IMR-90 (cell line): ENCODE results near the gene CTDSP2. TPM values are rescaled to one million over a fixed set of nuclear protein-coding genes. Genes with fewer than 3 reads are reported as not detected.

Source experiments
- ATAC-seq: fragments of 200-7000 bp; cut with Tn5 transposase; 2 replicates; pipeline ENCODE4 v1.9.1; 2020; ENCODE audit warnings: low read depth, mild to moderate bottlenecking, moderate library complexity
- BruUV-seq: library from RNA; stranded (reverse); fragments of 400-500 nt; replicated peaks from 2 replicates; lab custom pipeline; 2021; lab: Mats Ljungman, UMichigan
- CTCF ChIA-PET: fragments of 300-600 bp; formaldehyde crosslinking; extraction: SDS; loops from one replicate; lab custom pipeline; 2021; ENCODE audit warnings: antibody characterized with exemption; lab: Yijun Ruan, JAX
- POLR2A ChIA-PET: fragments of 300-600 bp; sonication (Branson Sonifier 250); formaldehyde crosslinking; loops from one replicate; lab custom pipeline; 2022; ENCODE audit warnings: antibody characterized with exemption; ENCODE audit not compliant: unreplicated experiment; lab: Charles Lee
- DNase-seq: peaks from one replicate; pipeline ENCODE4 v3.0.0; 2013
- H2AFZ ChIP-seq: replicated peaks from 2 replicates; pipeline ENCODE3; 2013; ENCODE audit warnings: low read length, mild to moderate bottlenecking; ENCODE audit not compliant: poor library complexity
- H2AK5ac ChIP-seq: 2 replicates; pipeline ENCODE4 v1.6.1; 2013; ENCODE audit warnings: low read depth, low read length, inconsistent platforms
- H2AK9ac ChIP-seq: replicated peaks from 2 replicates; pipeline ENCODE3; 2013; ENCODE audit warnings: mild to moderate bottlenecking, low read depth, low read length, moderate library complexity; ENCODE audit not compliant: poor library complexity
- H2BK120ac ChIP-seq: 2 replicates; pipeline ENCODE4 v1.6.1; 2013; ENCODE audit warnings: low read depth, low read length, inconsistent platforms
- H2BK15ac ChIP-seq: 3 replicates; pipeline ENCODE4 v1.6.1; 2013; ENCODE audit warnings: low read depth, low read length, inconsistent platforms
- H2BK20ac ChIP-seq: 2 replicates; pipeline ENCODE4 v1.6.1; 2013; ENCODE audit warnings: low read depth, mild to moderate bottlenecking, inconsistent platforms, low read length, moderate library complexity
- H2BK5ac ChIP-seq: 2 replicates; pipeline ENCODE4 v1.6.1; 2013; ENCODE audit warnings: mild to moderate bottlenecking, low read depth, low read length, inconsistent platforms; ENCODE audit not compliant: poor library complexity, severe bottlenecking
- H3K14ac ChIP-seq: replicated peaks from 2 replicates; pipeline ENCODE4 v1.6.1; 2013; ENCODE audit warnings: low read depth, low read length, inconsistent platforms
- H3K18ac ChIP-seq: 2 replicates; pipeline ENCODE4 v1.6.1; 2013; ENCODE audit warnings: low read depth, low read length, control low read depth
- H3K23ac ChIP-seq: 2 replicates; pipeline ENCODE4 v1.6.1; 2013; ENCODE audit warnings: low read depth, low read length, inconsistent platforms
- H3K27ac ChIP-seq: 2 replicates; pipeline ENCODE4 v1.5.1; 2013; ENCODE audit warnings: mild to moderate bottlenecking, control low read depth, low read length; ENCODE audit not compliant: insufficient read depth
- H3K27me3 ChIP-seq: 2 replicates; pipeline ENCODE4 v1.6.1; 2013; ENCODE audit warnings: low read length; ENCODE audit not compliant: control insufficient read depth, insufficient read depth
- H3K36me3 ChIP-seq: 2 replicates; pipeline ENCODE4 v1.6.1; 2013; ENCODE audit warnings: low read length, mixed read lengths; ENCODE audit not compliant: control insufficient read depth, insufficient read depth
- H3K4ac ChIP-seq: 2 replicates; pipeline ENCODE4 v1.6.1; 2013; ENCODE audit warnings: low read depth, low read length, inconsistent platforms
- H3K4me1 ChIP-seq: 2 replicates; pipeline ENCODE4 v1.6.1; 2013; ENCODE audit warnings: low read length, mixed read lengths; ENCODE audit not compliant: control insufficient read depth, insufficient read depth
- H3K4me2 ChIP-seq: 2 replicates; pipeline ENCODE4 v1.6.1; 2013; ENCODE audit warnings: low read depth, mild to moderate bottlenecking, control low read depth, low read length, moderate library complexity
- H3K4me3 ChIP-seq: 2 replicates; pipeline ENCODE4 v1.5.1; 2013; ENCODE audit warnings: low read depth, mild to moderate bottlenecking, control low read depth, low read length, moderate library complexity; ENCODE audit not compliant: insufficient read depth
- H3K56ac ChIP-seq: 2 replicates; pipeline ENCODE4 v1.6.1; 2013; ENCODE audit warnings: low read length, inconsistent platforms; ENCODE audit not compliant: insufficient read depth; ENCODE audit errors: extremely low read depth
- H3K79me1 ChIP-seq, 2 experiments: 2 replicates each; pipeline ENCODE4 v1.6.1; 2013; ENCODE audit warnings: low read length in 2 of 2, inconsistent platforms in 1 of 2, low read depth in 1 of 2
- H3K9ac ChIP-seq: 2 replicates; pipeline ENCODE4 v1.6.1; 2013; ENCODE audit warnings: low read depth, low read length, control low read depth
- H3K9me1 ChIP-seq: 2 replicates; pipeline ENCODE4 v1.6.1; 2013; ENCODE audit warnings: low read length, inconsistent platforms; ENCODE audit not compliant: insufficient read depth
- H3K9me3 ChIP-seq: 2 replicates; pipeline ENCODE4 v1.6.1; 2013; ENCODE audit warnings: low read length; ENCODE audit not compliant: control insufficient read depth, insufficient read depth
- H4K20me1 ChIP-seq: 2 replicates; pipeline ENCODE4 v1.6.1; 2013; ENCODE audit warnings: low read length, inconsistent platforms; ENCODE audit not compliant: insufficient read depth
- H4K5ac ChIP-seq: 2 replicates; pipeline ENCODE4 v1.6.1; 2013; ENCODE audit warnings: mild to moderate bottlenecking, low read depth, low read length, control low read depth
- H4K8ac ChIP-seq, 2 experiments: 2 replicates each; pipeline ENCODE4 v1.6.1; 2013; ENCODE audit warnings: low read depth in 2 of 2, low read length in 2 of 2, control low read depth in 1 of 2, inconsistent platforms in 1 of 2
- H4K91ac ChIP-seq: 2 replicates; pipeline ENCODE4 v1.6.1; 2013; ENCODE audit warnings: low read depth, low read length, inconsistent platforms; ENCODE audit not compliant: insufficient read depth
- BHLHE40 ChIP-seq: fragments of 150-350 bp; IDR thresholded peaks from 2 replicates; pipeline ENCODE4 v1.6.1; 2016; ENCODE audit warnings: mild to moderate bottlenecking, low read depth, low read length
- CEBPB ChIP-seq: IDR thresholded peaks from 2 replicates; pipeline ENCODE4 v1.6.1; 2012; ENCODE audit warnings: low read depth, low read length, improper control_type of control experiment
- CHD1 ChIP-seq: IDR thresholded peaks from 2 replicates; pipeline ENCODE4 v1.6.1; 2012; ENCODE audit warnings: low read depth, low read length, improper control_type of control experiment
- CTCF ChIP-seq: conservative IDR thresholded peaks from 2 replicates; pipeline ENCODE4 v1.5.1; 2012; ENCODE audit warnings: mild to moderate bottlenecking, low read depth, low read length, improper control_type of control experiment
- ELK1 ChIP-seq: fragments of 150-350 bp; IDR thresholded peaks from 2 replicates; pipeline ENCODE4 v1.6.1; 2016; ENCODE audit warnings: low read depth, mild to moderate bottlenecking, low read length, moderate library complexity, borderline replicate concordance
- FOS ChIP-seq: fragments of 150-350 bp; IDR thresholded peaks from 2 replicates; pipeline ENCODE4 v1.6.1; 2016; ENCODE audit warnings: low read depth, low read length
- MAFK ChIP-seq: IDR thresholded peaks from 2 replicates; pipeline ENCODE4 v1.6.1; 2012; ENCODE audit warnings: low read depth, low read length, improper control_type of control experiment
- MXI1 ChIP-seq: IDR thresholded peaks from 2 replicates; pipeline ENCODE4 v1.6.1; 2012; ENCODE audit warnings: low read depth, mild to moderate bottlenecking, low read length, moderate library complexity, borderline replicate concordance
- NFE2L2 ChIP-seq: fragments of 150-350 bp; IDR thresholded peaks from 2 replicates; pipeline ENCODE4 v1.6.1; 2016; ENCODE audit warnings: low read depth, mild to moderate bottlenecking, low read length
- POLR2A ChIP-seq: IDR thresholded peaks from 2 replicates; pipeline ENCODE4 v1.6.1; 2012; ENCODE audit warnings: mild to moderate bottlenecking, low read depth, low read length
- RAD21 ChIP-seq: IDR thresholded peaks from 2 replicates; pipeline ENCODE4 v1.6.1; 2012; ENCODE audit warnings: low read length, improper control_type of control experiment
- RCOR1 ChIP-seq: IDR thresholded peaks from 2 replicates; pipeline ENCODE4 v1.6.1; 2012; ENCODE audit warnings: mild to moderate bottlenecking, low read length, improper control_type of control experiment; ENCODE audit not compliant: insufficient replicate concordance
- RFX5 ChIP-seq: IDR thresholded peaks from 2 replicates; pipeline ENCODE4 v1.8.0; 2012; ENCODE audit warnings: low read depth, mild to moderate bottlenecking, low read length, moderate library complexity
- SMC3 ChIP-seq: fragments of 150-350 bp; IDR thresholded peaks from 2 replicates; pipeline ENCODE4 v1.6.1; 2016; ENCODE audit warnings: low read depth, mild to moderate bottlenecking, antibody characterized with exemption, low read length, moderate library complexity
- USF2 ChIP-seq: fragments of 150-350 bp; IDR thresholded peaks from 2 replicates; pipeline ENCODE4 v1.6.1; 2017; ENCODE audit warnings: mild to moderate bottlenecking, antibody characterized with exemption, low read length, low read depth
- WGBS, 2 experiments: methylation state at CpG; one replicate each; pipeline versions ENCODE4 v1.1.5 to v1.1.7; 2013; ENCODE audit warnings: missing lambda C conversion rate in 2 of 2; ENCODE audit not compliant: insufficient read length in 1 of 2; ENCODE audit errors: extremely low coverage in 2 of 2; 5-methylcytosine and 5-hydroxymethylcytosine counted together
- dilution Hi-C: fragments of 300-500 bp; cut with HindIII; formaldehyde crosslinking; loops from one replicate; pipeline ENCODE4 v1.14.3; 2018; ENCODE audit warnings: low sequenced_read_pairs; ENCODE audit not compliant: unreplicated experiment
- in situ Hi-C: fragments of 300-500 bp; cut with MboI; formaldehyde crosslinking; loops from 3 replicates; pipeline ENCODE4 v1.14.3; 2019; ENCODE audit warnings: low sequenced_read_pairs, inconsistent platforms, mixed read lengths
- intact Hi-C: fragments of 100-400 bp; cut with micrococcal nuclease; formaldehyde crosslinking; loops from 2 replicates; pipeline ENCODE4 v1.10.0; 2022
- polyA plus RNA-seq, 3 experiments: library from polyadenylated mRNA; depleted of rRNA; stranded (reverse); fragments of >200 nt; gene quantifications; 2 replicates each; pipeline ENCODE4 v1.2.3, GENCODE V29; 2012; ENCODE audit warnings: low replicate concordance in 1 of 3
- total RNA-seq: library from RNA; depleted of rRNA; stranded (reverse); fragments of >200 nt; gene quantifications from 2 replicates; pipeline ENCODE4 v1.2.3, GENCODE V29; 2012

CTDSP2 gene
- total and polyA plus RNA-seq, 2 of the 4 experiments (the other 2 are of a cell fraction), result 114 to 156 TPM

GRCh38 chr12:57817261-57817989 is 29.1 kb downstream of the CTDSP2 start:
- no peak for ATAC-seq
- intact Hi-C loops (no loop called here), dilution Hi-C loops (no loop called here), in situ Hi-C loops (no loop called here)
- Histone ChIP-seq H3K4me2 (no peak overlapping the region), H4K91ac (no peak overlapping the region), H3K27ac (no peak overlapping the region), H3K4me1 (no peaks in the 10 kb centered on the region; the same call in 1 of the 2 replicates), H2BK120ac (no peak overlapping the region), H2AK5ac (no peak overlapping the region), H3K79me1 (peaks cover 1 to 21% of the 10 kb centered on the region in 2 experiments; a peak in 2 of 4 replicates), H4K8ac (no peak overlapping the region), H3K4me3 (no peak overlapping the region), H4K5ac (no peak overlapping the region), H3K9me1 (peaks cover 12% of the 10 kb centered on the region), H2AK9ac (no peak overlapping the region), H3K23ac (no peak overlapping the region), H3K36me3 (peaks cover 45% of the 10 kb centered on the region), H2BK5ac (no peak overlapping the region), H3K9ac (no peak overlapping the region), H3K18ac (no peak overlapping the region), H3K9me3 (no peaks in the 10 kb centered on the region), H3K27me3 (no peaks in the 10 kb centered on the region), H2AFZ (no peak overlapping the region), H3K4ac (no peak overlapping the region), H4K20me1 (peaks cover 8% of the 10 kb centered on the region; the same call in 1 of the 2 replicates), H2BK20ac (no peak overlapping the region), H3K14ac (no peak overlapping the region), H3K56ac (no peak overlapping the region), H2BK15ac (no peak overlapping the region)
- 97% methylated on average over 4 of the region's 8 CpGs; no CpG with 5 or more reads in 1 of the 2 experiments for WGBS, 2 experiments
- no TSS peak for BruUV-seq
- CTCF ChIA-PET, result interaction anchor here (1.6 kb wide), 1 partner anchor 15 kb away, joined by 5 read pairs; no protein-coding TSS in a partner anchor
- POLR2A ChIA-PET, result no interaction called here
- DNase-seq, result no peak
- TF ChIP-seq RFX5, result no peak
- no peak for TF ChIP-seq ELK1
- TF ChIP-seq RAD21, result no peak
- TF ChIP-seq CTCF, result no peak
- TF ChIP-seq POLR2A, result no peak
- no peak for TF ChIP-seq RCOR1
- no peak for TF ChIP-seq SMC3
- no peak for TF ChIP-seq USF2
- TF ChIP-seq FOS, result no peak
- TF ChIP-seq CEBPB, result no peak
- no peak for TF ChIP-seq CHD1
- no peak for TF ChIP-seq BHLHE40
- no peak for TF ChIP-seq MAFK
- no peak for TF ChIP-seq MXI1
- no peak for TF ChIP-seq NFE2L2
